ENCODE results near the gene SIGMAR1.

DNA sequence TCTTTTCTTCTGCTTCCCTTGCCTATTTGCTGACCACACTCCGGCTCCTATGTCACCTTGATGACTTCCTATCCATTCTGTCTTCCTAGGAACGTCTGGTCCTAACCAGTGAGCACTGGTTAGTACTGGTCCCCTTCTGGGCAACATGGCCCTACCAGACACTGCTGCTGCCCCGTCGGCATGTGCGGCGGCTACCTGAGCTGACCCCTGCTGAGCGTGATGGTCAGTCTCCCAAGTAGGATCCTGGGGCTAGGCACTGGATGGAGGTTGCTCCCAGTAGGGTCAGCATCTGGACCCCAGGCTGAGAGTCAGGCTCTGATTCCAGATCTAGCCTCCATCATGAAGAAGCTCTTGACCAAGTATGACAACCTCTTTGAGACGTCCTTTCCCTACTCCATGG lies 11.1 kb upstream of the SIGMAR1 start:
- no peak for TF ChIP-seq CTCF (IDR thresholded peaks at IDR 0.05)
- no peak for TF ChIP-seq POLR2A (IDR thresholded peaks at IDR 0.05)
